Upper lobe of left lung (tissue), 6 donors: ENCODE measurements around the gene PUM2. TPM values are rescaled to one million over a fixed set of nuclear protein-coding genes. Genes with fewer than 3 reads are reported as not detected.
"Not testable (repeated sequence)": the region's sequence is repeated elsewhere in the genome, so short reads cannot be mapped to it uniquely, and the experiment has no call there.

Source experiments
- ATAC-seq, 2 donors: fragments of 200-7000 bp; cut with Tn5 transposase; one replicate each; pipeline ENCODE4 v1.9.1; 2022; ENCODE audit warnings: mild to moderate bottlenecking in 2 of 2, moderate library complexity in 2 of 2; ENCODE audit not compliant: low FRiP score in 2 of 2
- DNase-seq, 2 donors: peaks; one replicate each; pipeline ENCODE4 v3.0.0-alpha.2; 2019 to 2020
- H3K27ac ChIP-seq, 4 donors: fragments of 200-600 bp; sonication (generic); one replicate each; pipeline ENCODE4 v1.5.1; 2016 to 2019
- H3K27me3 ChIP-seq, 4 donors: fragments of 200-600 bp; sonication (generic); one replicate each; pipeline ENCODE4 v1.5.1; 2017 to 2019
- H3K36me3 ChIP-seq, 4 donors: fragments of 200-600 bp; sonication (generic); one replicate each; pipeline ENCODE4 v1.5.1; 2016 to 2019
- H3K4me1 ChIP-seq, 4 donors: fragments of 200-600 bp; sonication (generic); one replicate each; pipeline ENCODE4 v1.5.1; 2018 to 2019
- H3K4me3 ChIP-seq, 4 donors: fragments of 200-600 bp; sonication (generic); one replicate each; pipeline ENCODE4 v1.5.1; 2017 to 2019; ENCODE audit warnings: mild to moderate bottlenecking in 2 of 4, moderate library complexity in 1 of 4
- H3K9me3 ChIP-seq, 4 donors: fragments of 200-600 bp; sonication (generic); one replicate each; pipeline ENCODE4 v1.5.1; 2018 to 2019
- EP300 ChIP-seq, 4 donors: sonication (generic); formaldehyde crosslinking; IDR thresholded peaks; one replicate each; pipeline ENCODE4 v1.5.1; 2017; ENCODE audit warnings: antibody characterized with exemption in 4 of 4, control low read depth in 2 of 4
- POLR2A ChIP-seq, 4 donors: fragments of 450-650 bp; IDR thresholded peaks; one replicate each; pipeline ENCODE4 v1.5.1; 2016 to 2017; ENCODE audit warnings: antibody characterized with exemption in 4 of 4, mild to moderate bottlenecking in 2 of 4
- POLR2AphosphoS5 ChIP-seq, 2 donors: sonication (generic); formaldehyde crosslinking; IDR thresholded peaks; one replicate each; pipeline ENCODE4 v1.5.1; 2017; ENCODE audit warnings: antibody characterized with exemption in 2 of 2
- WGBS, 2 donors: methylation state at CpG; one replicate each; pipeline ENCODE4 v1.1.5; 2017 to 2018; 5-methylcytosine and 5-hydroxymethylcytosine counted together
- total RNA-seq, 6 donors: library from RNA; depleted of rRNA in 4 of 6; stranded (reverse); fragments of >200 nt in 4 of 6; gene quantifications; one replicate each; pipeline versions ENCODE4 v1.1.0 to v1.2.1, GENCODE V29; 2016 to 2021
- TF ChIP-seq, protein P1 (sequence below), 6 experiments: fragments of 450-650 bp in 4 of 6; fragments of 200-600 bp in 2 of 6; sonication (generic) in 2 of 6; IDR thresholded peaks; one replicate each; pipeline ENCODE4 v1.5.1; 2016 to 2019; ENCODE audit warnings: antibody characterized with exemption in 6 of 6
- donor health status: DM: no; HTN: no; CAD: no; lungs with moderate emphysema.
- donor health status: DM: no; HTN: yes; CAD: no; lungs with severe emphysema.

PUM2 gene
- total RNA-seq, 6 donors from 2014 or later = 33.1 to 114 (median 86.6) TPM

GRCh38 chr2:20371323-20372025, 20.8 kb upstream of the PUM2 start:
- no peak overlapping the region for H3K27ac ChIP-seq
- DNase-seq (no peak), ATAC-seq (no peak)
- no peak overlapping the region for H3K4me3 ChIP-seq
- 74 to 77% methylated on average over 4 of the region's 4 CpGs for WGBS, 2 donors
- TF ChIP-seq, protein P1, sequence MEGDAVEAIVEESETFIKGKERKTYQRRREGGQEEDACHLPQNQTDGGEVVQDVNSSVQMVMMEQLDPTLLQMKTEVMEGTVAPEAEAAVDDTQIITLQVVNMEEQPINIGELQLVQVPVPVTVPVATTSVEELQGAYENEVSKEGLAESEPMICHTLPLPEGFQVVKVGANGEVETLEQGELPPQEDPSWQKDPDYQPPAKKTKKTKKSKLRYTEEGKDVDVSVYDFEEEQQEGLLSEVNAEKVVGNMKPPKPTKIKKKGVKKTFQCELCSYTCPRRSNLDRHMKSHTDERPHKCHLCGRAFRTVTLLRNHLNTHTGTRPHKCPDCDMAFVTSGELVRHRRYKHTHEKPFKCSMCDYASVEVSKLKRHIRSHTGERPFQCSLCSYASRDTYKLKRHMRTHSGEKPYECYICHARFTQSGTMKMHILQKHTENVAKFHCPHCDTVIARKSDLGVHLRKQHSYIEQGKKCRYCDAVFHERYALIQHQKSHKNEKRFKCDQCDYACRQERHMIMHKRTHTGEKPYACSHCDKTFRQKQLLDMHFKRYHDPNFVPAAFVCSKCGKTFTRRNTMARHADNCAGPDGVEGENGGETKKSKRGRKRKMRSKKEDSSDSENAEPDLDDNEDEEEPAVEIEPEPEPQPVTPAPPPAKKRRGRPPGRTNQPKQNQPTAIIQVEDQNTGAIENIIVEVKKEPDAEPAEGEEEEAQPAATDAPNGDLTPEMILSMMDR (IDR thresholded peaks at IDR 0.05) = no peak
- TF ChIP-seq POLR2A (IDR thresholded peaks at IDR 0.05) (no peak), EP300 (IDR thresholded peaks at IDR 0.05) (no peak), POLR2AphosphoS5 (IDR thresholded peaks at IDR 0.05) (no peak)
- H3K27me3 ChIP-seq = no peaks in the 10 kb centered on the region
- peaks cover 0 to 4% (median 0%) of the 10 kb centered on the region in 4 donors for H3K9me3 ChIP-seq
- H3K4me1 ChIP-seq = no peaks in the 10 kb centered on the region
- H3K36me3 ChIP-seq = no peaks in the 10 kb centered on the region

GRCh38 chr2:20370191-20370590, 19.5 kb upstream of the PUM2 start:
- DNase-seq (peak in 1 of 2 donors; percentile 44), ATAC-seq (peak; percentile 28 to 59)
- WGBS, 2 donors = 45 to 47% methylated on average over 5 of the region's 5 CpGs
- H3K36me3 ChIP-seq = no peaks in the 10 kb centered on the region
- H3K27ac ChIP-seq = no peak overlapping the region
- H3K9me3 ChIP-seq = peaks cover 0 to 4% (median 0%) of the 10 kb centered on the region in 4 donors
- no peaks in the 10 kb centered on the region for H3K27me3 ChIP-seq
- TF ChIP-seq EP300 (IDR thresholded peaks at IDR 0.05) (peak in 1 of 4 donors; percentile 25), POLR2A (IDR thresholded peaks at IDR 0.05) (no peak)
- TF ChIP-seq, protein P1 (IDR thresholded peaks at IDR 0.05) = no peak
- H3K4me3 ChIP-seq = no peak overlapping the region
- H3K4me1 ChIP-seq = no peaks in the 10 kb centered on the region

DNA sequence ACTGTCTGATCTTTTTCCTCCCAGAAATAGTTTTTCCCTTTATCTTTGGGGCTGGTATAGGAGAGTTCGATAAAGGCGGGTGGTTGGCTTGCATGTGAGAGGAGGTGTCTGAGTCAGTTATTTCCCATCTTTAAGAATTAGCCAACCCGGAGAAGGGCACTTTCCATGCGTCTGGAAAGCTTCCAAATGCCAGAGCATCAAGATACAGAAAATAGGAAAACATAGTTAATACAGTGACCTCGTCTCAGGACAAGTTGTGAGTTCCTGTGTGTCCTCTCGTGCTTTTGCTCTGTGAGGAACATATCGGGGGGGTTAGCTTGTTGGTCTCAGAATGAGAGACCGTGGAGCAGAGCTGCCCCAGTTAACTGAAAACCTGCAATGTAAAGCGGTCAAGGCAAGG, 18.7 kb upstream of the PUM2 start:
- no peak for DNase-seq
- ATAC-seq = no peak
- Histone ChIP-seq H3K27ac (no peak overlapping the region), H3K27me3 (no peaks in the 10 kb centered on the region), H3K36me3 (no peaks in the 10 kb centered on the region), H3K4me3 (no peak overlapping the region), H3K9me3 (peaks cover 0 to 4% (median 0%) of the 10 kb centered on the region in 4 donors), H3K4me1 (no peaks in the 10 kb centered on the region)
- TF ChIP-seq POLR2A (IDR thresholded peaks at IDR 0.05) = no peak
- TF ChIP-seq, protein P1 (IDR thresholded peaks at IDR 0.05) = no peak
- TF ChIP-seq POLR2AphosphoS5 (IDR thresholded peaks at IDR 0.05) = no peak
- no peak for TF ChIP-seq EP300 (IDR thresholded peaks at IDR 0.05)
- 79 to 85% methylated on average over 9 of the region's 9 CpGs for WGBS, 2 donors

DNA sequence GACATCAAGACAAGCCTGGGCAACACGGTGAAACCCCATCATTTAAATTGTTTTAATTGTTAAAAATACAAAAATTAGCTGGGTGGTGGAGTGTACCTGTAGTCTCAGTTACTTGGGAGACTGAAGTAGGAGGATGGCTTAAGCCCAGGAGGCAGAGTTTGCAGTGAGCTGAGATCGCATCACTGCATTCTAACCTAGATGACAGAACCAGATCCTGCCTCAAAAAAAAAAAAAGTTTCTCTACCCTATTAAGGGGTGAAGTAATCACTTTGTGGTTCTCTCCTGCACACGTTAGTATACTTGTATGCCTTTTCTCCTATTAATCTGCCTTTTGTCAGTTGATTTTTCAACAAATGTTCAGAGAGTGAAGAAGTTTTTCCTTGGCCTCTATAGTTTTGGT, 18.1 kb upstream of the PUM2 start:
- Histone ChIP-seq H3K36me3 (no peaks in the 10 kb centered on the region), H3K9me3 (peaks cover 0 to 4% (median 0%) of the 10 kb centered on the region in 4 donors), H3K27me3 (no peaks in the 10 kb centered on the region), H3K4me1 (no peaks in the 10 kb centered on the region), H3K4me3 (no peak overlapping the region), H3K27ac (no peak overlapping the region)
- WGBS, 2 donors = 75 to 80% methylated on average over 3 of the region's 3 CpGs
- ATAC-seq = no peak
- DNase-seq = no peak
- TF ChIP-seq, protein P1 (IDR thresholded peaks at IDR 0.05) = no peak
- no peak for TF ChIP-seq EP300 (IDR thresholded peaks at IDR 0.05)
- TF ChIP-seq POLR2AphosphoS5 (IDR thresholded peaks at IDR 0.05) = no peak
- TF ChIP-seq POLR2A (IDR thresholded peaks at IDR 0.05) = no peak

- not testable (repeated sequence) for ATAC-seq, H3K36me3 ChIP-seq, H3K4me3 ChIP-seq, DNase-seq, H3K4me1 ChIP-seq, H3K27ac ChIP-seq, H3K9me3 ChIP-seq, H3K27me3 ChIP-seq
- WGBS, 2 donors = 75 to 100% methylated on average over 2 of the region's 3 CpGs
Measured at GRCh38 chr2:20367929-20368328, 17.3 kb upstream of the PUM2 start.
